HepG2 (cell line): ENCODE results near the gene EPC2. TPM values are rescaled to one million over a fixed set of nuclear protein-coding genes. Genes with fewer than 3 reads are reported as not detected.
"Not testable (repeated sequence)": the region's sequence is repeated elsewhere in the genome, so short reads cannot be mapped to it uniquely, and the experiment has no call there.

Experiments used
- ATAC-seq: fragments of 200-7000 bp; cut with Tn5 transposase; 3 replicates; pipeline ENCODE4 v1.9.1; 2020; ENCODE audit warnings: mild to moderate bottlenecking, moderate library complexity
- BruUV-seq: library from RNA; stranded (reverse); fragments of 400-500 nt; replicated peaks from 2 replicates; lab custom pipeline; 2021; lab: Mats Ljungman, UMichigan
- CTCF ChIA-PET: fragments of 300-600 bp; formaldehyde crosslinking; extraction: SDS; loops from one replicate; lab custom pipeline; 2021; ENCODE audit warnings: low total read pairs, inconsistent platforms, low intra/inter-chr PET ratio; lab: Yijun Ruan, JAX
- POLR2A ChIA-PET: fragments of 350-600 bp; sonication (Branson Sonifier 250); formaldehyde crosslinking; loops from one replicate; lab custom pipeline; 2020; ENCODE audit warnings: antibody characterized with exemption, inconsistent platforms; lab: Yijun Ruan, JAX
- DNase-seq: peaks from one replicate; pipeline ENCODE4 v3.0.0-alpha.2; 2015; ENCODE audit warnings: low spot score
- FAIRE-seq: peaks from 3 replicates; lab custom pipeline; 2011; peaks lifted over from hg19 to GRCh38; lab: Jason Lieb, UNC
- H2AFZ ChIP-seq: one replicate; pipeline ENCODE4 v1.6.1; 2011; ENCODE audit warnings: low read length, inconsistent platforms
- H3K27ac ChIP-seq: fragments of 300-600 bp; 3 replicates; pipeline ENCODE4 v1.8.0; 2011; ENCODE audit warnings: mixed run types, mild to moderate bottlenecking, mixed read lengths, low read length, inconsistent platforms; ENCODE audit not compliant: insufficient read depth; ENCODE audit errors: extremely low read length
- H3K27me3 ChIP-seq, 2 experiments: fragments of 200-600 bp in 1 of 2; 2 replicates in 1 of 2; 3 replicates in 1 of 2; pipeline versions ENCODE4 v1.6.0 to v1.8.0; 2011; ENCODE audit warnings: low read length in 2 of 2, mild to moderate bottlenecking in 2 of 2, moderate library complexity in 2 of 2, inconsistent platforms in 1 of 2; ENCODE audit not compliant: insufficient read depth in 2 of 2, control insufficient read depth in 1 of 2
- H3K36me3 ChIP-seq, 2 experiments: fragments of 200-600 bp in 1 of 2; replicated peaks in 1 of 2; 2 replicates in 1 of 2; 3 replicates in 1 of 2; pipeline versions ENCODE4 v1.5.1 to v1.8.0; 2011; ENCODE audit warnings: low read length in 2 of 2, inconsistent platforms in 1 of 2; ENCODE audit not compliant: insufficient read depth in 2 of 2, control insufficient read depth in 1 of 2
- H3K4me1 ChIP-seq: 2 replicates; pipeline ENCODE4 v1.5.1; 2012; ENCODE audit warnings: low read length, inconsistent platforms; ENCODE audit not compliant: insufficient read depth
- H3K4me2 ChIP-seq: 2 replicates; pipeline ENCODE4 v1.6.0; 2011; ENCODE audit warnings: low read depth, low read length, inconsistent platforms
- H3K4me3 ChIP-seq, 3 experiments: fragments of 200-600 bp in 1 of 3; sonication (generic), shearing (Covaris generic) in 1 of 3; replicated peaks in 1 of 3; 2 replicates each; pipeline ENCODE4 v1.5.1; 2011 to 2016; ENCODE audit warnings: low read length in 3 of 3, inconsistent platforms in 2 of 3, low read depth in 2 of 3, mild to moderate bottlenecking in 2 of 3, control low read depth in 1 of 3, mixed read lengths in 1 of 3; ENCODE audit not compliant: insufficient read depth in 1 of 3
- H3K79me2 ChIP-seq: one replicate; pipeline ENCODE4 v1.6.1; 2011; ENCODE audit warnings: low read length, inconsistent platforms; ENCODE audit not compliant: insufficient read depth
- H3K9ac ChIP-seq: 2 replicates; pipeline ENCODE4 v1.6.0; 2011; ENCODE audit warnings: mild to moderate bottlenecking, low read depth, low read length, inconsistent platforms; ENCODE audit not compliant: insufficient read depth
- H3K9me3 ChIP-seq: 2 replicates; pipeline ENCODE4 v1.5.1; 2012; ENCODE audit warnings: mild to moderate bottlenecking, low read length
- H4K20me1 ChIP-seq: 2 replicates; pipeline ENCODE4 v1.6.0; 2011; ENCODE audit warnings: inconsistent platforms, mild to moderate bottlenecking, low read length, moderate library complexity; ENCODE audit not compliant: insufficient read depth
- DPF2 ChIP-seq: sonication (generic); formaldehyde crosslinking; IDR thresholded peaks from 2 replicates; pipeline ENCODE4 v1.4.0; 2020; ENCODE audit warnings: mild to moderate bottlenecking, low read depth, missing genetic modification reagents, borderline replicate concordance
- HOXD1 ChIP-seq: sonication (generic); formaldehyde crosslinking; IDR thresholded peaks from 2 replicates; pipeline ENCODE4 v1.5.0; 2020; ENCODE audit warnings: missing genetic modification reagents
- JUNB ChIP-seq: sonication (generic); formaldehyde crosslinking; IDR thresholded peaks from 2 replicates; pipeline ENCODE4 v1.8.0; 2022; ENCODE audit warnings: missing genetic modification reagents, mild to moderate bottlenecking, borderline replicate concordance
- POGZ ChIP-seq: sonication (generic); formaldehyde crosslinking; IDR thresholded peaks from 2 replicates; pipeline ENCODE4 v1.4.0; 2020; ENCODE audit warnings: mild to moderate bottlenecking, missing genetic modification reagents
- RARA ChIP-seq: IDR thresholded peaks from 2 replicates; pipeline ENCODE4 v1.6.1; 2016; ENCODE audit warnings: missing genetic modification reagents, missing compliant biosample characterization
- REL ChIP-seq: sonication (generic); formaldehyde crosslinking; conservative IDR thresholded peaks from 2 replicates; pipeline ENCODE4 v1.8.0; 2022; ENCODE audit warnings: mild to moderate bottlenecking, missing genetic modification reagents, moderate library complexity
- ZIK1 ChIP-seq: sonication (generic); formaldehyde crosslinking; IDR thresholded peaks from 2 replicates; pipeline ENCODE4 v1.5.0; 2020; ENCODE audit warnings: mild to moderate bottlenecking, low read depth, missing genetic modification reagents, borderline replicate concordance
- ZNF124 ChIP-seq: sonication (generic); formaldehyde crosslinking; IDR thresholded peaks from 2 replicates; pipeline ENCODE4 v1.4.0; 2020; ENCODE audit warnings: missing genetic modification reagents
- ZNF670 ChIP-seq: sonication (generic); formaldehyde crosslinking; IDR thresholded peaks from 2 replicates; pipeline ENCODE4 v1.8.0; 2022; ENCODE audit warnings: mild to moderate bottlenecking, missing genetic modification reagents, borderline replicate concordance
- ZNF816 ChIP-seq: sonication (generic); formaldehyde crosslinking; IDR thresholded peaks from 2 replicates; pipeline ENCODE4 v1.8.0; 2022; ENCODE audit warnings: missing genetic modification reagents, mild to moderate bottlenecking, borderline replicate concordance
- WGBS: methylation state at CpG from one replicate; pipeline ENCODE4 v1.1.6; 2017; ENCODE audit warnings: low lambda C conversion rate; 5-methylcytosine and 5-hydroxymethylcytosine counted together
- in situ Hi-C: cut with HindIII; loops from 2 replicates; pipeline ENCODE4 v1.10.0; 2017; ENCODE audit warnings: low pct_unique_long_range_greater_than_20kb; ENCODE audit not compliant: extremely low pct_ligation_motif_present
- intact Hi-C: fragments of 100-400 bp; cut with micrococcal nuclease; formaldehyde crosslinking; loops from one replicate; pipeline ENCODE4 v1.10.0; 2022; ENCODE audit not compliant: unreplicated experiment
- polyA plus RNA-seq, 8 experiments: library from polyadenylated mRNA; depleted of rRNA in 3 of 8; stranded (reverse) in 7 of 8; unstranded in 1 of 8; fragments of >200 nt; fragmentation: Illumina TruSeq in 4 of 8; extraction: Trizol in 4 of 8; gene quantifications; 2 replicates each; pipeline versions ENCODE4 v1.2.1 to v1.2.3, GENCODE V29; 2011 to 2016; ENCODE audit warnings: low read depth in 4 of 8, missing spikeins in 1 of 8, mixed read lengths in 1 of 8; ENCODE audit not compliant: insufficient read depth in 1 of 8
- total RNA-seq, 5 experiments: library from RNA; depleted of rRNA; stranded (reverse); fragments of >200 nt; fragmentation: Illumina TruSeq; extraction: Trizol; gene quantifications; 2 replicates each; pipeline ENCODE4 v1.2.3, GENCODE V29; 2016; ENCODE audit warnings: low read depth in 1 of 5
- TF ChIP-seq, protein P1 (sequence below): sonication (generic); formaldehyde crosslinking; IDR thresholded peaks from 2 replicates; pipeline ENCODE4 v1.8.0; 2022; ENCODE audit warnings: missing genetic modification reagents, low read depth, mild to moderate bottlenecking, borderline replicate concordance
- TF ChIP-seq, protein P2 (sequence below): sonication (generic); formaldehyde crosslinking; IDR thresholded peaks from 2 replicates; pipeline ENCODE4 v1.5.0; 2020; ENCODE audit warnings: mild to moderate bottlenecking, missing genetic modification reagents

EPC2 gene
- total and polyA plus RNA-seq, 2 of the 13 experiments (the other 11 are each of a cell fraction or from before 2014, with no cell fraction given): 20.5 to 22.0 TPM

DNA sequence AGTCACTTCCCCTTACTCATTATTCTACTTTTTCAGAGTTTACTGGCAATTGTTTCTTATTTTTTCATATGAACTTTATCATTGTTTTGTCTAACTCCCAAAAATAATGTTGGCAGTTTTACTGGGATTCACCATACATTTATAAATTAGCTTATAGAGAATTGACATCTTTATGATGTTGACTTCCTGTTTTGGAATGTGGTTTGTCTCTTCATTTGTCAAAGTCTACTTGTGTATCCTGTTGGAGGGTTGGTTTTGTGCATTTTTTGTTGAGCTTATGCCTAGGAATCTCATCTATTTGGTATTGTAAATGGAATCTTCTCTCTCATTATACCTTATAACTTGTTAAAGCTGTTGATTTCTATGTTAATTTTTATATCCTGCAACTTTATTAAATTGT, 16.4 kb downstream of the EPC2 start:
- H3K79me2 ChIP-seq: peaks cover 88% of the 10 kb centered on the region
- no TSS peak for BruUV-seq
- ChIA-PET POLR2A (no interaction called here), CTCF (no interaction called here)
- H3K36me3 ChIP-seq: no peaks in the 10 kb centered on the region
- no peaks in the 10 kb centered on the region for H3K27me3 ChIP-seq
- no peak for TF ChIP-seq REL (CRISPR knock-in tag)
- TF ChIP-seq ZIK1 (CRISPR knock-in tag): no peak
- TF ChIP-seq POGZ: no peak
- no peak for TF ChIP-seq ZNF124 (CRISPR knock-in tag)
- TF ChIP-seq, protein P1, sequence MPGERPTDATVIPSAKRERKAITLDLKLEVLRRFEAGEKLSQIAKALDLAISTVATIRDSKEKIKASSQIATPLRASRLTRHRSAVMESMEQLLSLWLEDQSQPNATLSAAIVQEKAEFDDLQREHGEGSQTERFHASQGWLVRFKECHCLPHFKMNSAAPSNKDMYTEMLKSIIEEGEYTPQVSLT (CRISPR knock-in tag): no peak
- TF ChIP-seq HOXD1 (CRISPR knock-in tag): no peak
- TF ChIP-seq ZNF816 (CRISPR knock-in tag): no peak
- TF ChIP-seq JUNB (CRISPR knock-in tag): no peak
- TF ChIP-seq, protein P2, sequence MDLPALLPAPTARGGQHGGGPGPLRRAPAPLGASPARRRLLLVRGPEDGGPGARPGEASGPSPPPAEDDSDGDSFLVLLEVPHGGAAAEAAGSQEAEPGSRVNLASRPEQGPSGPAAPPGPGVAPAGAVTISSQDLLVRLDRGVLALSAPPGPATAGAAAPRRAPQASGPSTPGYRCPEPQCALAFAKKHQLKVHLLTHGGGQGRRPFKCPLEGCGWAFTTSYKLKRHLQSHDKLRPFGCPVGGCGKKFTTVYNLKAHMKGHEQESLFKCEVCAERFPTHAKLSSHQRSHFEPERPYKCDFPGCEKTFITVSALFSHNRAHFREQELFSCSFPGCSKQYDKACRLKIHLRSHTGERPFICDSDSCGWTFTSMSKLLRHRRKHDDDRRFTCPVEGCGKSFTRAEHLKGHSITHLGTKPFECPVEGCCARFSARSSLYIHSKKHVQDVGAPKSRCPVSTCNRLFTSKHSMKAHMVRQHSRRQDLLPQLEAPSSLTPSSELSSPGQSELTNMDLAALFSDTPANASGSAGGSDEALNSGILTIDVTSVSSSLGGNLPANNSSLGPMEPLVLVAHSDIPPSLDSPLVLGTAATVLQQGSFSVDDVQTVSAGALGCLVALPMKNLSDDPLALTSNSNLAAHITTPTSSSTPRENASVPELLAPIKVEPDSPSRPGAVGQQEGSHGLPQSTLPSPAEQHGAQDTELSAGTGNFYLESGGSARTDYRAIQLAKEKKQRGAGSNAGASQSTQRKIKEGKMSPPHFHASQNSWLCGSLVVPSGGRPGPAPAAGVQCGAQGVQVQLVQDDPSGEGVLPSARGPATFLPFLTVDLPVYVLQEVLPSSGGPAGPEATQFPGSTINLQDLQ (CRISPR knock-in tag): no peak
- TF ChIP-seq RARA (CRISPR knock-in tag): no peak
- TF ChIP-seq ZNF670 (CRISPR knock-in tag): no peak
- no peak for TF ChIP-seq DPF2 (CRISPR knock-in tag)
- peaks cover 44% of the 10 kb centered on the region for H3K4me1 ChIP-seq
- H4K20me1 ChIP-seq: peaks cover 50% of the 10 kb centered on the region
- DNase-seq: no peak
- intact Hi-C loops: no loop called here
- H3K27ac ChIP-seq: no peak overlapping the region
- no peak overlapping the region for H3K4me2 ChIP-seq
- no peak overlapping the region for H3K4me3 ChIP-seq
- no peak overlapping the region for H3K9ac ChIP-seq
- FAIRE-seq: no peak
- no peak for ATAC-seq
- H3K9me3 ChIP-seq: no peaks in the 10 kb centered on the region
- in situ Hi-C loops: no loop called here
- no peak overlapping the region for H2AFZ ChIP-seq

DNA sequence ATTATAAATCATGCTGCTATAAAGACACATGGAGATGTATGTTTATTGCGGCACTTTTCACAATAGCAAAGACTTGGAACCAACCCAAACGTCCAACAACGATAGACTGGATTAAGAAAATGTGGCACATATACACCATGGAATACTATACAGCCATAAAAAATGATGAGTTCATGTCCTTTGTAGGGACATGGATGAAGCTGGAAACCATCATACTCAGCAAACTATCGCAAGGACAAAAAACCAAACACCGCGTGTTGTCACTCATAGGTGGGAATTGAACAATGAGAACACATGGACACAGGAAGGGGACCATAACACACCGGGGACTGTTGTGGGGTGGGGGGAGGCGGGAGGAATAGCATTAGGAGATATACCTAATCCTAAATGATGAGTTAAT, 17.8 kb downstream of the EPC2 start:
- intact Hi-C loops, H3K27me3 ChIP-seq, H3K4me2 ChIP-seq, H3K27ac ChIP-seq, H3K9me3 ChIP-seq, DNase-seq, POLR2A ChIA-PET, ATAC-seq, H3K36me3 ChIP-seq, H3K9ac ChIP-seq, H3K4me3 ChIP-seq, FAIRE-seq, BruUV-seq, CTCF ChIA-PET, H2AFZ ChIP-seq, in situ Hi-C loops: not testable (repeated sequence)
- Histone ChIP-seq H4K20me1 (peaks cover 48% of the 10 kb centered on the region), H3K4me1 (peaks cover 31% of the 10 kb centered on the region), H3K79me2 (peaks cover 88% of the 10 kb centered on the region)
- WGBS: 99% methylated on average over 8 of the region's 8 CpGs
